D341Med (cell line): ENCODE measurements around the gene RRAD.

Source experiments
- DNase-seq: peaks from one replicate; pipeline ENCODE4 v3.0.0; 2012; ENCODE audit warnings: low spot score

Gene RRAD

DNA sequence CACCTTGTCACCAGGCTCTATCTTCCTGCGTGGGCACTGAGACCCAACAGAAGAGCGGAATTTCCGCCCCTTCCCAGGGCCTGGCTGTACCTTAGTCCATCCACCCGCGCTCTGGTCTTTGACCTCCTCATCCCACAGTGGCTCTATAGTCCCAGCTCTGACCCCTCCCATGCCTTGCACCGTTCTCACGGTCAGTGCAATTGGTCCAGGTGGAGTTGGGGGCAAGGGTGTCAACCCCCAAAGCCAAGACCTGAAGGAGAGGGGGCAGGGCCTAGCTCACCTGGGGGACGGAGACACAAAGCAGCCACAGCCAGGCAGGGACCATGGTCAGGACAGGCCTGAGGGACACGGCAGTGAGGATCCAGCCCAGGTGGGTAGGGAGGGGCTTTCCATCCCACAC lies 7.6 kb downstream of the RRAD start:
- no peak for DNase-seq

DNA sequence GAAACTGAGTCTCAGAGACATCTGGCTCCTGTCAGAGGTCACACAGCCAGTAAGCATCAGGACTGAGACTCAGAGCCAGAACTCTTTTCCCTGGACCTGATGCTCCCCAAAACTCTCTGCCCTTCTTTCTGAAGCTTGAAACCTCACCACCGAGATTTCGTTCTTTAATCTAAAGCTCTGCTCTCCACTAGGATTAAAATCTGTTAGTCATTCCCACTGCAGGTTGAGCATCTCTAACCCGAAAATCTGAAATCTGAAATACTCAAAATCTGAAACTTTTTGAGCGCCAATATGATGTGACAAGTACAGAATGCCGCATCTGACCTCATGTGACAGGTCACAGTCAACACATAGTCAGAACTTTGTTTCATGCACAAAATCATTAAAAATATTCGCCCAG lies 8.8 kb downstream of the RRAD start:
- DNase-seq = no peak

DNA sequence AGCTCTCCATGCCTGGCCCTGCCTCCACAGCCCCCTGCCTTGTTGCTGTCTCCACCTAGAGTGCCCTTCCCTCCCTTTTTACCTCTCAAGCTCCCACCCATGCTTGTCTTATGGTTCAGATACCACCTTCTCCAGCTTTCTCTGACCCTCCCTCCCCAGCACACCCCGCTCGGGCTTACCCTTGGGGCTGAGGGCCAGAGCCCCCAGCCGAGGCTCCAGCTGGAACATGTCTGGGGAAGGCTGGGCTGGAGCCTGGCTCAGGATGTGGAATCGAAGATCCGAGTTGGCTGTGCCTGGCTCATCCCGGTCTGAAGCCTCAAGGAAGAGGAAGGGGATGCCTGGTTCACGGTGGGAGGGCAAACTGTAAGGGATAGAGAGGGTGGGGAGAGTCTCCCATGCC lies 10.3 kb downstream of the RRAD start:
- DNase-seq = no peak

DNA sequence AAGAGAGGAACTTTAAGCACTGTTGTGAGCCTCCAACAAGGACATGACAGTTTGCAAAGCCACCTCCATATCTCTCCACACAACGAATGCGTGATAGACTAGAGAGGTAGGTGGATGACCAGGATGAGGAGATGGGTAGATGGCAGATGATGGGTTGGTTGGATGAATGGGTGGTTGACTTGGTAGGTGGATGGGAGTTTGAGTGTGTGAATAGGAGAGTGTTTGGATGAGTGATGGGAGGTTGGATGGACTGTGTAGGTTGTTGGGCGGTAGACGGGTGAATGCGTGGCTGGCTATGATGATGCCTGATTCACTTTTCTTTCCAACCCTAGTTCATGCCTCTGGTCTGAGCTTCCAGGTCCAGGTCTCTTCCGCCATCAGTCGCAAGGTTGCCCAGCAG lies 10.8 kb downstream of the RRAD start:
- DNase-seq = no peak

DNA sequence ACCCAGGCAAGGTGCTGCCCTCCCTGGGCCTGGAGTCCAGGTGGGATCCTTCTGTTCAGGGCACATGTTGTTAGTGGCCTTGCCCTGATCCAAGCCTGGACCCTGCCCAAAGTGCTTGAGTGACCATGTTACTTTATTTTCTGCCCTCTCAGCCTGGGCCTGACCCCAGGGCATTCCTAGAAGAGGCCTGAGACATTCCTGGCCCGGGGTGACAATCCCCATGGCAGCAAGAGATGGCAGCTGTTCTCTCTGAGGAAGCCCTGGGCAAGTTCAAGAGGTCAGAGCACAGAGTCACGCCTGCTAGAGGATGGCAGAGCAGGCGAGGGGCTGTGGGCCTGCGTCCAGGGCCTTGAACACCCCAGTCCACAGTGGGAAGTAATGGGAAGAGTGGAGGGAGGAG lies 11.6 kb downstream of the RRAD start:
- DNase-seq = no peak

DNA sequence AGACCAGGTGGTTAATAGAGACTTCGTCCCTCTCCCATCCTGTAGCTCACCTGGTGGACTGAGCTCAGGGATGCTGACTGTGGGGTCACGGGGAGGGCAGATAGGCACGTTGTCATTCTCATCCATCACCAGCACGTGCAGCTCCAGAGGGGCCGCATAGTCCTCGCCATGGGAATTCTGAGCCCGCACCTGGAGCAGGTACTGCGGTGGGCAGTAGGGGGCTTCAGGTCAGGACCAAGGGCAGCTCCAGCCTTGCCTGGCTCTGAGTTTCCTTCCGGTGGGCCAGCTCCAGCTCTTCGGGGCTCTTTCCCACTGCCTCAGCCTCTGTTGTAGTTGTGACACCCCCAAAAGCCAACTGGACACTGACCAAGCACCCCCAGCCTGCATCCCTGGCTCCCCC lies 12.3 kb downstream of the RRAD start:
- no peak for DNase-seq

DNA sequence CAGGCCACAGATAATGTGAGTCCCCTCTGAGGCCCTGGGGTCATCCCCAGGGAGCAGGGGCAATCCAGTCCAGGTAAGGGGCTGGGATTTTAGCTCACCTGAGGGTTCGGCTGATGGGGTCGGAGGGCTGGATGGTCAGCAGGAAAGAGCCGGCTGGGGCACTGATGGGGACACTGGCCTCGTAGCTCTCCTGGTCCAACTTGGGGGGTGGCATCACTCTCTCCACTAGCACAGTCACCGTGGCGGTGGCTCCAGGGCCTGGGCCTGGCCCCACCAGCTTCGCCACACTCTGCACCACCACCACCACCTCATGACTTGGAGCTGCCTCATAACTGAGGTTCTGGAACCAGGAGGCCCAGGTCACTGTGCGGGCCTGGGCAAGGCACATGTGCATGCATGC lies 13.5 kb downstream of the RRAD start:
- no peak for DNase-seq

DNA sequence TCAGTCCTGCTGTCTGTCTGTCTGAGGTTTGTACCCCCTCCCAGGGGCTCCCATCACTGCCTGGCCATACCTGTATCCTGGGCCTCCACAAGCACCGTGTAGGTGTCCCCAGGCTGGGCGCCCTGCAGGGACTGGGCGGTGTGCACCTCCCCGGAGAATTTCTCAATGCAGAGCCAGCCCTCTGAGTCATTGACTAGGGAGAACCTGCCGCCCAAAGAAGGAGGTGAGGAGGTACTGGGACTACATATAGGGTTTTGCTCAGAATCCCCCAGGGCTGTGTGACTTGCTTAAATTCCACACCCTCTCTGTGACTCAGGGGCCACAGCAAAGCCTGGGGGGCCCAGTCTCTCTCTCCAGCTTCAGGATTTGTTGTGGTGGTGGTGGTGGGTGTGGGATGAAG lies 14.2 kb downstream of the RRAD start:
- no peak for DNase-seq

DNA sequence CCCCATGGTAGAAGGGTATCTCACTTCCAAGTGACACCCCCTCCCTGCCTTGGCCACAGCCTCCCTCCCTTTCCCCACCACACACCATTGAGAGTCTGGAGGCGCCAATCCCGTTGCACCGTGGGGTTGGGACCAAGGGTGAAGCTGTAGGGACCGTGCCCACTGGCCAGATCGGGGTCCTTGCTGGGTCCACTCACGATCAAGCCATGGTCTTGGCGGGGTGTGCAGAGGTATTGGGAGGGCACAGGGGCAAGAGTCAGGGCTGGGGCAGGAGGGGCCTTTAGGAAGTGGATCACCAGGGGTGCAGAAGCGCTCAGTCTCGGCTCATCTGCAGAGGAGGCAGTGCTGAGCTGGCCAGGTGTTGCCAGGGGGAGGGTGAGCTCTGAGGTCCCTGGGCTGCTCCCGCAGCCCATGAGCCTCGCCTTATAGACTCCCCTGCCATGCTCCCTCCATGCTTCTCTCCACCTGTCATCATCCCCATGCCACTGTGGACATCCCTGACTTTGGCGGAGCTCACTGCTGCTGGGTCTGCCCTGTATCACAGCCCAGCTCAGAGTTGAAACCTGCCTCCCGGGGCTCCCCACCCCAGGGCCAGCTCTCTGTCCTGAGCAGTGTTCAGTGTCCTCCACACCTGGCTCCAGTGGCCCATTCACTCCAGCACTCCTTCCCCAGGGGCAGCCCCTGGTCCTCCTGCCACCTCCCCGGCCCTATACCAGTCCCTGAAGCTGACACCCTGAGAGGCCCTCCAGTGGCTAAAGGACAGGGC lies 15.0 kb downstream of the RRAD start:
- DNase-seq = no peak

DNA sequence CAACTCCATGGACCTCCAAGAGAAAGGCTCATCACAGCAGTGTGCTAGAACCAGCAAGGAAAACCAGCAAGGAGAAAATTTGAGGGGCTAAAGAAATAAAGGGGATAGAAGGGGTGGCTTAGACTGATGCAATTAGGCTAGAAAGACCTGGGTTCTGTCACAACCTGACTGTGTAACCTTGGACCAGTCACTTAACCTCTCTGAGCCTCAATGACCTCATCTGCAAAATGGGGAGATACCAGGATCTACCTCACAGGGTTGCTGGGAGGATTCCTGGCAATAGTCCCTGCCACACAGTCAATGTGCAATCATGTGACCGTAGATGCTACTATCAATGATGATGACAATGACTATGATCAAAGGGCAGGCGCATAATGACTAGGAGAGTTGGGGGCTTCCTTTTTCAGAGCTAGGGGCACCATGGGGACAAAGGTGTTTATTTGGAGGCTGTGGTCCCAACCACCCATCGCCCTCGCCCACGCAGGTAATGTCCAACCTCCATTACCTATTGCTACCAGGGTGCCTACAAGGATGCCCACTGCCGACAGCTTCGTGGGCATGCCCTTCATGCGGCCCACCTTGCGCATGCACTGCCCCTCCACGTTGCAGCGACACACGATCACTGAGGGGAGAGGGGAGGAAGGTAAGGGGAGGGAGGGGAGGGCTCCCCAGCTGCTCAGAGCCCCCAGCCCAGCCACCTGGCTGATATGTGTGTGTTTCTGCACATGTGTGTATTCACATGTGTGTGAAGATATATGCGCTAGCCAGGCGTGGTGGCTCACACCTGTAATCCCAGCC lies 16.4 kb downstream of the RRAD start:
- no peak for DNase-seq

DNA sequence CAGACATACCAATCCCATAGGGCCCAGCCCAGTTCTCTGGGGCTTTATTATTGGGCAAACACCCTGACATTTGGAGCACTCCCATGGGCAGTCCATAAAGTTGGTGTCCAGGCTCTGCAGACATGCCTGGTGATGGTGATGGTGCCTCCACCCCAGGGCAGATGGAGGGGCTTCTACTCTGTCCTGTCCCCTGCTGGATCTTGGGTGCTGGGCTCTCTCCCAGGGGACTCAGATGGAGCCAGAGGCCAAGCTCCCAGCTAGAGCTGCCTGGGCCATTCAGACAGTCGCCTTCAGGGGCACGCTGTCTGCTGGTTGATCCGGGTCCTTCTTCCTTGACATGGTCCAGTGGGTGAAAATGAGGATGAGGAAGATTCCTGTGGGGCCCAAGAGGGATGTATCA lies 17.2 kb downstream of the RRAD start:
- DNase-seq = no peak

DNA sequence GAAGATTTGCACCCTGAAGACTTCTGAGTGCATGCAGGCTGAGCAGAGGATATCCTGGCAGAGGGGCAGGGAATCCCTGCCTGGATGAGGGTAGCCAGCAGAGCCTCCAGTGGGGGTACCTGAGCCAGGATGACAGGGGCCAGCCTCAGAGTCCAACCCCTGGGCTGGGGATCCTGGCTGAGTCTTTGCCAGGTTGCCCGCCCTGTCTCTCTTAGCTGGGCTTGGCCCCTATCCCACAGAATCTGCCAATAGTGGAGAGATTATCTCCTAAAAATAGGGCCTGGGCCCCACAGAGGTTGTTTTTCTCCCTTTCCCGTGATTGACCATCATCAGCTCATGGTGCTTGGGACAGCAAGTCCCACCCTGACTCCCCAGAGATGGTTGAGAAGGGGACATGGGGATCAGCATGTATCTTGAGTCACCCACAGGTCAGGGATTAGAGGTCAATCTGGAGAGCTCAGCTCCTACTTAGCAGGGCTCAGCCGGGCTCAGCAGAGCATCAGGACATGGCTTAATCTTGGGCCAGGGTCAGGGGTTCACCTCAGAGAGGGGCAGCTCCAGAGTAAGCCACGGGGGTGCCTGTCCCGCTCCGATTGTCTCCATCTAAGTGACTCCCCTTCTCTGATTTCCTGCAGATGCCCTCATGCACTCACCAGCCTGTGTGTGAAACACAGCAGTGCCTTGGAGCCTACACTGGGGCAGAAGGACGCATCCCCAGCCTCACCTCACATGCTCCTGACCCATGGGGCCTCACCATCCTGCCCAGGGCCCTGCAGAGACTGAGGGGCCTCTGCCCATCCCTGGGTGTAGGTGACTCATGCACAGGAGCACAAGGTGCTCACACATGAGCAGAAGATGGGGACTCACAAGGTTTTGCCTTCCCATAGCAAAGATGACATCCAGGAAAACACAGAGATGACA lies 18.2 kb downstream of the RRAD start:
- DNase-seq = no peak

DNA sequence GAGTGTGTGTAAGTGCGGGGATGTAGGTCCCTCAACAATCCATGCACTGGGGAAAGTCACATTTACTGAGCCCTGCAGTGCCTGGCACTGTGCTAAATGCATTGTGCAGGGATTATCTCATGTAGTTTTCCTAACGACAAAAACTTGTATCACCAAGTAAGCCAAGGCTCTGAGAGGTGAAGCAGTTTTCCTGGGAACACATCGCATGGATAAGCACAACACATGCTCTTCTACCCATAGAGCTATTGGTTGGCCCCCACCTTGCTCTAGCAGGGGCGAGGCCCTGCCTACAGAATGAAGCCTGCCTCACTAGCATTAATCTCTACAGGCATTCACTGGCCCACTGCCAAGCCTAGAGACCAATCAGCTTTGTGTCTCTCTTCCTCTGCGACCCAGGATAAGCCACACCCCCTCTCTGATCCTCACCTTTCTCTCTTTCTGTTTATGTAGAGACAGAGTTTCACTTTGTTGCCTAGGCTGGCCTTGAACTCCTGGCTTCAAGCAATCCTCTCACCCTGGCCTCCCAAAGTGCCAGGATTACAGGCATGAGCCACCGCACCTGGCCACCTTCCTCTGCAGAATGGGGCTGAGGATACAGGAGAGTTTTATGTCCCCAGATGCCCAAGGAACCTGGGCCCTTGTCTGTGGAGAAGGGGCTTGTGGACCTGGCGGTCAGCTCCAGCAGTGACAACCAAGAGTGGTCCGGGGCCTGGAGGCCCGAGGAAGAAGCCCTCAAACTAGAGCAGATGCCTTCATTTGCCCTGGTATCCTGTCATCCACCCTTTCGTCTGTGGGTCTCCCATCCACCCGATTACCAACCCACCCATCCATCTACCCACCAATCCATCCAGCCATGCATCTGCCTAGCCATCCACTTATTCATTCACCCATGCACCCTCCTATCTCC lies 19.4 kb downstream of the RRAD start:
- DNase-seq = peak; percentile 80

DNA sequence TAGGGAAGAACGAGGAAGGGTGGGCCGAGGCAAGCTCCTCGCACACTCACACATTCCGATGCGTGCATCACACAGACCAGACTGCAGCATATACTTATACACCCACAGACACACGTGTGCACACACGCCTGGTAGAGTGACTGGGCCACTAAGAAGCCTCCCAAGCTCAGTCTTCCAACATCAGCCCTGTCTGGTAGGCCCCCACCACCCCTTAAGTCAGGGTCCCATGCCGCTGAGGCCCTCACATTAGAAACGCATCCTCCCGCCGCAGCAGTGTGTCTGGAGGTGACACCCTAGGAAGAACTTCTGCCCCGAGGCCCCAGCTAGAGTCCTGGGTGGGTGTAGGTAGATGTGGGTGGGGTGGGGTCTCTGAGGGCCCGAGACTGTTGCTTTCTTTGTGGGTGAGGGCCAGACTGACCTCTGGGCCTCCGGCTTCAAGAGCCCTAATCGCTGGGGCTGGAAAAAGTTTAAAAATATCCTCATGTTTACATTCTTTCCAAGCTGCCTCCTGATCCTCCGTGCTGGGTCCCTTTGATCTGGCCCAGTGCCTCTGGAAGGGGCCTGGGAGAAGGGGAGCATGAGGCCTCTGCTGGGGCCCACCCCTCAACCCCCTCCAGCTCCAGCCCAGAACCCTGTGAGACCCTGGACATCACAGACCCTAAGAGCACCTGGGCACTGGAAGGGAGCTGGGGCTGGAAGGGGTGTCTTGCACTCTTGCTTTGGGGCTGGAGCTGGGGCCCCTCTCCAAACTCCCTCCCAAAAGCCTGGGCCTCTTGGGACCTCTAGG lies 20.3 kb downstream of the RRAD start:
- DNase-seq = no peak

DNA sequence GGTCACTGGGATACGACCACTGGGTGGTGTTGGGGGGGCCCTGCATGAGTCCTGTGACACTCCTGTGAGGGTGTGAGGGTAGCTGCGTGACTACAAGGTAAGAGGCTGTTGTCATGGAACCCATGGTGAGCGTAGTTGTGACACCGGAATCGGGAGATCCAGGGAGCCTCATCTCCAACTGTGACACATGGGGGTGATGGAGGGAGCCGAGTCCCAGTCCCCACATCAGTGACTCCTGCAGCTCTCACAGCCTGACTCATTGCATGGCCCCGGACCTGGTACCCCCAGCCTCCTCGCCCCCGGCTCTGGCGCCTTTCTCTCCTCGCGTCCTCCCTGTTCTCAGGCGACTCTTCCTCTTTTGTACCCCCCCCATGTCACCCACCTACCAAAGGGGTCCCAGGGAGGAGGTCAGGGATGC lies 20.9 kb downstream of the RRAD start:
- DNase-seq = no peak

DNA sequence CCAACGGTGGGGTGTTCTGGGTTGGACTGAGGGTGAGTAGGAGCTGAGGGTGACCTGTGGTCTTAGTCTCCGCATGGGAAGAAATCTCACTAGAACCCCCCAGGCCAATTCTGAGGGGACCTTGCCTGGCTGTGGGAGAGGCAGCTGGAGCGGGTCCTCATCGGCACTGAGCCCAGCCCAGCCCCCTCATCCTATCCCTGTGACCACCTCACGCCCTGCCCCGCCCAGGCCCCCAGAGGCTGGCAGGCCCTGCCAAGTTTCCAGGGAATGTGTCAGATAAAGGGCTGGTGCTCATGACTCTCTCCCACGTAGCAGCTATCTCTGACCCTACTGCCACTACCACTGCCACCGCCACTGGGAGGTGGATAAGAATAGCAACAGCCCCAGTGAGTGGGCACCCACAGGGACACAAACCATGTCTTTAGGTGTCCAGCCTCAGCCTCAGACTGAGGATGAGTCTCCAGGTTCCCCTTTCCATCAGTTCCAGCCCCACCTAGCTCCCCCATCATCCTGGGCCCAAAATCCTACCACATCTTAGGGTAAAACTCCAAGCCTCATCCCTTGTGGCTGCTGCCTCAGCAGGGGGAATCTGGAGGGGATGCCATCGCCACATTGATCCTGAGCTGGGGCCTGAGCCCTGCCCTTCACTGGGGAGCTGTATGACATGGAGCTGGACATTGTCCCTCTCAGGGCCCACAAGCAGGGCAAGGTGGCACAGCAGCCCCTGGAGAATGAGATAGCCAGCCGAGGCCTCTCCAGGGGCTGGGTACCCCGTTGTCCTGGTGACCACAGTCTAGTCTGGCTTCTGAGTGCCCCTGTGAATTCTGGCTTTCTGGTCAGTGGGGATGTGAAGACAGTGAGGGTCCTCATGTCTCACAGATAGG lies 21.5 kb downstream of the RRAD start:
- DNase-seq = no peak

DNA sequence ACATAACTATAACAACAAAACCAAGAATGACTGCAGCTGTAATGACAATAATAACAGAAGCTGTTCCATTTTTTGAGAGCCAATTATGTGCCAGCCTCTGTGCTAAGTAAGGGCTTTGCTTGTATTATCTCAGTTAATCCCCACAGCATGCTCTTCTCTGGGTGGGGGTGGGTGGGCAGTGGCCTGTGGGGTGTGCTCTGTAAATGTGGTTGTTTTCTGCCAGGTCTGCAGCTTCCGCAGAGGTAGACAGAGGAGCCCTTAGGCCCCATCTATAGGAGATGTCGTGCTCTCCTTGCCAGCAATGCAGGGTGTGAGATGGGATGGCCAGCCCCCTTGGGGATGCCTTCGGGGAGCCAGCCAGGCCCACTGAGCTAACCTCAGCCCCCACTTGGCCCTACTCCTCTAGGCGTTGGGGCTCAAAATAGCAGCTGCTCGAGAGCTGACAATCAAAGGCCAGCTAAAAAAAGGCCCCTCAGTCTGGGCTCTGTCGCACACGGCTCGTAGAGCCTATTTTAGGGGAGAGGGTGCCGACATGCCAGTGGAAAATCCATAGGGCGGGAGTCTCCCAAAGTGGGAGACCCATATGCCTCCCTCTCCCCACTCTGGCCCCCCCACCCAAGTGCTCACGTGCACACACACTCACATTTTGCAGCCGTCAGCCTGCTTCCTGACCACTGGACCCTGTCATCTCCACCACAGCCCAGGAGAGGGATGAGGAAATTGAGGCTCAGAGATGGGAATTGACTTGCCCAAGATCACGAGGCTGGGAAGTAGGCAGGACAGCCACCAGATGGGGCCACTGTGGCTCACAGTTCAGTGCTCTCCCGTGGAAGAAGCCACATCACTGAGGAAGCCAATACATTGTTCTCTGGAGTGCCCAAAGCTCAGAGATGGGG lies 22.4 kb downstream of the RRAD start:
- DNase-seq = peak; percentile 69

DNA sequence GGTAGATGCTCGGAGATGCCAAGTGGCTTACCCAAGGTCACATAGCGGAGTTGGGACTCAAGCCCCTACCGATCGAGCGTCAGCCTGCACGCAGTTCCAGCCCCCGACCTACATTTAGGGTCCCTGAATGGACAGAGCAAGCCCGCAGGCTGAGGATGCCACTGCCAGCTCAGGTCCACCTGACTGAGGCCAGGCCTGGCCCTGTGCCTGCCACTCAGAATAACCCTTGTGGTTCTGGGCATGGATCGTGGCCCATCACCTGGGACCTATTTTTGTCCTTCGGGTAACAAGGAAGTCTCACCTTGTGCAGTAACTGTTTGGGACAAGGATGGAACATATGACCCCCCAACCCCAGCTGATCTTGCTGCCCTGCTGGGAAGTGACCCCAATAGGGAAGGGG lies 23.7 kb downstream of the RRAD start:
- no peak for DNase-seq
